Activated CD4-positive, alpha-beta T cell treated with anti-CD3 and anti-CD28 coated beads, Interleukin-2, amount 10 ng/mL, durations not matched to agents 24 days and 14 days (primary cell): ENCODE measurements around the gene PTTG1IP. TPM values are rescaled to one million over a fixed set of nuclear protein-coding genes. Genes with fewer than 3 reads are reported as not detected.

Experiments
- DNase-seq: peaks from one replicate; pipeline ENCODE4 v3.0.0; 2022
- H3K27ac Mint-ChIP-seq: one replicate; pipeline ENCODE4 v1.8.0; 2022; ENCODE audit warnings: mild to moderate bottlenecking, mixed read lengths
- H3K27me3 Mint-ChIP-seq: one replicate; pipeline ENCODE4 v1.8.0; 2022; ENCODE audit warnings: mixed read lengths
- H3K36me3 Mint-ChIP-seq: one replicate; pipeline ENCODE4 v1.8.0; 2022; ENCODE audit warnings: low read depth, mild to moderate bottlenecking, mixed read lengths
- H3K4me1 Mint-ChIP-seq: one replicate; pipeline ENCODE4 v1.8.0; 2021; ENCODE audit warnings: mixed read lengths
- H3K4me3 Mint-ChIP-seq: one replicate; pipeline ENCODE4 v1.8.0; 2022; ENCODE audit warnings: mild to moderate bottlenecking, moderate library complexity, mixed read lengths
- H3K9me3 Mint-ChIP-seq: one replicate; pipeline ENCODE4 v1.8.0; 2021; ENCODE audit warnings: mixed read lengths
- intact Hi-C: fragments of 100-400 bp; cut with micrococcal nuclease; formaldehyde crosslinking; loops from one replicate; pipeline ENCODE4 v1.15.1; 2023
- total RNA-seq: library from RNA; stranded (reverse); gene quantifications from 2 replicates; pipeline ENCODE4 v1.2.3, GENCODE V29; 2022

PTTG1IP gene, protein sequence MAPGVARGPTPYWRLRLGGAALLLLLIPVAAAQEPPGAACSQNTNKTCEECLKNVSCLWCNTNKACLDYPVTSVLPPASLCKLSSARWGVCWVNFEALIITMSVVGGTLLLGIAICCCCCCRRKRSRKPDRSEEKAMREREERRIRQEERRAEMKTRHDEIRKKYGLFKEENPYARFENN
- total RNA-seq = 44.2 and 46.5 TPM in 2 replicates

DNA sequence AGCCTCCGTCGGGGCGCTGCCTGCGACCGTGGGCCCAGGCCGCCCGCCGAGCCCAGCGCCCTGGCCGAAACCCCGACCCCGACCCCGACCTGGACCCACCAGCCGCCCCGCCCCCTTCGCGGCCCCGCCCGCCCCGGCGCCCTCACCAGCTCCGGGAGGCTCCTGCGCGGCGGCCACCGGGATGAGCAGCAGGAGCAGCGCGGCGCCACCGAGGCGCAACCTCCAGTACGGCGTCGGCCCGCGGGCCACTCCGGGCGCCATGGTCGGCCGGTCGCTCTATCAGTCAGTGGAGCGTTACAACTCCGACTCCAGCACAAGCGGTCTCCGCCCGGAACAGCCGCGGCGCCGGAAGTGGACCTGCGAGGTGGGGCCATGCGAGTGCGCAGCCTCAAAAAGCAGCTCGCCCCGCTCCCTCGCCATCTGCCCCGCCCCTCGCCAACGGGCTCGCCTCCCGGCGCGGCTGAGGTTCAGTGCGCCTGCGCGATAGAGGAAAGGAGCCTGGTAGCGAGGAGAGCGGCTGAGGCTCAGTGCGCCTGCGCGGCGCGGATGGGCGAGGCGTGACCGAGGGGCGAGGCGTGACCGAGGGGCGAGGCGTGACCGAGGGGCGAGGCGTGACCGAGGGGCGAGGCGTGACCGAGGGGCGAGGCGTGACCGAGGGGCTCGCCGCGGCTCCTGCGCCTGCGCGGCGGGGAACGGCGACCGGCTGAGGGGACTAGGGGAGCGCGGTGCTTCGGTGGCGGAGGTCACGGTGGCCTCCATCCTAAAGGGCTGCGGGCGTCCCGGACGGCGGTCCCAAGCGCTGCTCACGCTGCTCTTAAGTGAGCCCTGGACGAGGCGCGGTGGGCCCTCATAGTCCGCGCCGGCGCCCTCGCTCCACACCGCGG, at the start of gene PTTG1IP:
PTTG1IP (minus strand) TSS at position 335 of the 884 bp plus-strand sequence; CDS start at position 261, 74 bp downstream.
- Mint-ChIP-seq H3K27me3 (no peaks in the 10 kb centered on the region), H3K9me3 (no peaks in the 10 kb centered on the region), H3K36me3 (peaks cover 8% of the 10 kb centered on the region), H3K27ac (peak within 1 kb of the TSS; percentile 93), H3K4me1 (peaks cover 52% of the 10 kb centered on the region), H3K4me3 (peak within 1 kb of the TSS; percentile 97)
- peak; percentile 100 for DNase-seq
- intact Hi-C loops = loop anchor here (1.0 to 2.0 kb wide), 6 partner anchors 27 to 535 kb away; partner anchors contain the start of gene CFAP410

DNA sequence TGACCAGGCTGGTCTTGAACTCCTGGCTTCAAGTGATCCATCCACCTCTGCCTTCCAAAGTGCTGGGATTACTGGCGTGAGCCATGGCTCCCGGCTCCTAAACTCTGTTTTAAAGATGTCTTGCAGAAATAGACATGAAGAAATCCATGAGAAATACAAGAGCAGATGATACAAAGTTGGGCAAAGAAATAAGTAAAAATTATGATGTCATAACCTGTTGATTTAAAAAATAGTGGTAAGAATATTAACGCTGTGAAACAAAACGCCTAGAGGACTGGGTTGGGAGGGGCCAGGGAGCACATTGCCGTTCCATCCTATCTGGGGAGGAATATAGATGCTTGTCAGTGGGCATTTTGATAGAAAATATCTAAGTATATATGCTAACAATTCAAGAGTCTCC, 48.4 kb upstream of the PTTG1IP start:
- Mint-ChIP-seq H3K36me3 (peaks cover 25% of the 10 kb centered on the region), H3K4me1 (peaks cover 66% of the 10 kb centered on the region)
- intact Hi-C loops = loop anchor here (10.0 kb wide), 1 partner anchor 267 kb away; the partner anchor contains the start of genes KRTAP12-3 and KRTAP12-4

DNA sequence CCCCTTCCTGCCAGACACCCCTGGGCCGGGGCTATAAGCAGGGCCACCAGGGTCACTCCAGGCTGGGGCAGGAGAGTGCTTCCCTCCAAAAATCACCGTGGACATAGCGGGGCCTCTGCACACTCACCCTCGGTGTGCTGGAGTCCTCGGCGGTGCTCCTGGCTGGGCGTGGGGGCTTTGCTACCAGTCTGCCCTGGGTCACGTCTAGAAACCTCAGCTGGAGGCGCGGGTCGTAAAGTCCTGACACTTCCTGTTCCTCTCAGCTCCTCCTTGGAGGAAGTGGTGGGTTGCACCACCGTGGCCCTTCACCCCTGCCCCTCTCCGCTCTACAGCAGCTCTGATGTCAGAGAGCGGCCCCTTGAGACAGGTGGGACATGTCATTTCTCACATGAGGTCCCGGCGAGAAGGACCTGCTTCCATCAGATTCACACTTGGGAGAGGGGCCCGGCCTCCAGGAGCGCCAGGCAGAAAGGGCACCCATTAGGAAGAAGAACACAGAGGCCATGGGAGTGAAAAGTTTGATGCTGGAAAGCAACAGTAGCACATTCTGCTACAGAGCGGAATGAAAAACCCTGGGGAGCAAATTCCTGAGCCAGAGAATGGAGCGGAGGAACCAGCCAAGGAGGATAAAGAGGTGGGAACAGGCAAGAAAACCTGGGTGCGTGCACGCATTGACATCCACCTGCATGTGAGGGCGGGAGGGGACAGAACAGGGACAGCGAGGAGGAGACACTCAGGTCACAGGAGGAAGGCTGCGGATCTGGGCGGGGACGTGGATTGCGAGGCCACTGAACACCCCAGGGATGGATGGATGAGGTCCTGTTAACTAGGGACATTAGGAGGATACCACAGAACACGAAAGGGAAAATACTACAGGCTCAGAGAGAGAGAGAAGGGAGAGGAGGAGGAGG, 47.5 kb upstream of the PTTG1IP start, which contains the start of gene ITGB2:
ITGB2 (minus strand) TSS at position 206 of the 911 bp plus-strand sequence. CDS start 10,117 bp downstream, outside the sequence.
- peak within 1 kb of the TSS; percentile 90 for H3K27ac Mint-ChIP-seq
- H3K36me3 Mint-ChIP-seq = peaks cover 29% of the 10 kb centered on the region
- peak within 1 kb of the TSS; percentile 94 for H3K4me3 Mint-ChIP-seq
- H3K4me1 Mint-ChIP-seq = peaks cover 65% of the 10 kb centered on the region
- H3K9me3 Mint-ChIP-seq = no peaks in the 10 kb centered on the region
- intact Hi-C loops = loop anchor here (10.0 kb wide), 1 partner anchor 266 kb away; the partner anchor contains the start of genes KRTAP12-3 and KRTAP12-4
- DNase-seq = peak; percentile 89
- no peaks in the 10 kb centered on the region for H3K27me3 Mint-ChIP-seq

More for the DNA sequence above, 48.4 kb upstream of the PTTG1IP start:
- peak overlapping the region; percentile 73 for H3K27ac Mint-ChIP-seq
- peak overlapping the region; percentile 94 for H3K4me3 Mint-ChIP-seq
- H3K9me3 Mint-ChIP-seq = no peaks in the 10 kb centered on the region
- DNase-seq = no peak
- no peaks in the 10 kb centered on the region for H3K27me3 Mint-ChIP-seq

DNA sequence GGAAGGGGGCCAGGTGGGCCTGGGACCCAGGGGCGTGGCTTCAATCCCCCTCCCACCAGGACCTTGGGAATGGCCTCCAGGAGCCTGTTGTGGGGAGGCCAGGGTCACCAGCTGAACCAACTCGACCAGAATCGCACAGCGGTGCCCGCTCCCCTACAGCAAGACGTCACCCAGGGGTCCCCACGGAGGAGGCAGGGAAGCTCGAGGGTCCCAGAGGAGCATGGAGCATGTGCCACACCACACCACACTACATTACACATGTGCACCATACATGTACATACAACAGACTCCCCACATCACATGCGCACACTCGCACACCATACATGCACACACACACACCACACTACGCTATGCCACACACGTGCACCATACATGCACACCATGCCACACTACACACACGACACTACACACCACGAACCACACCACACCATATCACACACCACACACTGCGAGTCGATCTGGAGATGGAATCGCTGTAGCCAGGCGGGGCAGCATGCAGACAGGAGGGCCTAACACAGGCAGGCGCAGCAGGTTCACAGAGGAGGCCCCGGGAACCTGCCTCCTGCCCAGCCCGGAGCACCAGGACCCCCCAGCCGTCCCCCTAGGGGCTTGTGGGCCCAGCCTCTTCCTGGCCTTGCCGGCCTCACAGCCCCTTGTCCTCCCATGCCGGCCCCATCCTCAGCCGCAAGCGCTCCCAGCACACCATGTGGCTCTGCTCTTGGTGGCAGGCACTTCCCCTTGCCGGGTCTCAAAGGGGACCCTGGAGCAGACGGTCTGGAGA, 46.6 kb upstream of the PTTG1IP start:
- Mint-ChIP-seq H3K9me3 (no peaks in the 10 kb centered on the region), H3K4me3 (peak overlapping the region; percentile 94), H3K4me1 (peaks cover 67% of the 10 kb centered on the region), H3K27me3 (no peaks in the 10 kb centered on the region), H3K27ac (peak overlapping the region; percentile 90), H3K36me3 (peaks cover 34% of the 10 kb centered on the region)
- intact Hi-C loops = loop anchor here (1.0 to 10.0 kb wide), 2 partner anchors 7 to 265 kb away; partner anchors contain the start of genes KRTAP12-3 and KRTAP12-4
- peak; percentile 73 for DNase-seq

DNA sequence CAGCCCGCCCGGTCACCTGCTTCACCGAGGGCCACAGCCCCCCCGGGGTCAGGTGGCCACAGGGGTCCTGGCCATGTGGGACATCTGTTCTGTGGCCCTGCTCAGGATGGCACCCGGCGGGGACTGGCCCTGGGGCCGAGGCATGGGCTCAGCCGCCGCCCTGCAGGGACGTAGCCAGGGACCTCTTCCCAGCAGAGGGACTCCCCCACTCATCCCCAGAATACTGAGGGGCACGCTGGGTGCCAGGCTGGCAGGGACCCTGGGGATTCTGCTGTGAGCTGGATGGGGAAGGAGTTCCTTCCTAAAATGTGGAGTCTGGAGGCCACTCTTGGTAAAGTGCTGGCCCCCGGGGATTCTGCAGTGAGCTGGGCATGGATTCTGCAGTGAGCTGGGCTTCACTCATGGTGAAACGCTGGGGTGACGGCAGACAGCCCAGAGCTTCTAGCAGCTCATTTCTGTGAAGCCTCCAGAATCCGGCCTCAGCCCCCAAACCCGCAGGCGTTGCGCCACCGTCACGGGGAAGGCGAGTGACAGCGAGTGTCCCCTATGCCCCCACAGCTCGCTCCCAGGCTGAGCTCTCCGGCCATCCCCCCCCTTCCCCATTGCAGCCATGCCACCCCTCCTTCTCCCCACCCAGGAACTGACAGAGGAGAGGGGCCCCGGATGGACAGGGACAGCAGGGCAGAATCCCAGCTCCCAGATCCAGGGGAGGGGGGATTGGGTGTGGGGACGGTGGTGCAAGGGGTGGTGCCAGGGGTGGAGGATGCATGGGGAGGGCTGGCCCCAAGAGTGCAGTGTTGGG, 45.8 kb upstream of the PTTG1IP start:
- H3K27me3 Mint-ChIP-seq = no peaks in the 10 kb centered on the region
- H3K4me3 Mint-ChIP-seq = peak overlapping the region; percentile 94
- H3K36me3 Mint-ChIP-seq = peaks cover 35% of the 10 kb centered on the region
- peak overlapping the region; percentile 69 for H3K27ac Mint-ChIP-seq
- no peaks in the 10 kb centered on the region for H3K9me3 Mint-ChIP-seq
- peak; percentile 74 for DNase-seq
- intact Hi-C loops = loop anchor here (1.0 kb wide), 1 partner anchor 8 kb away; no protein-coding TSS in a partner anchor
- peaks cover 66% of the 10 kb centered on the region for H3K4me1 Mint-ChIP-seq

DNA sequence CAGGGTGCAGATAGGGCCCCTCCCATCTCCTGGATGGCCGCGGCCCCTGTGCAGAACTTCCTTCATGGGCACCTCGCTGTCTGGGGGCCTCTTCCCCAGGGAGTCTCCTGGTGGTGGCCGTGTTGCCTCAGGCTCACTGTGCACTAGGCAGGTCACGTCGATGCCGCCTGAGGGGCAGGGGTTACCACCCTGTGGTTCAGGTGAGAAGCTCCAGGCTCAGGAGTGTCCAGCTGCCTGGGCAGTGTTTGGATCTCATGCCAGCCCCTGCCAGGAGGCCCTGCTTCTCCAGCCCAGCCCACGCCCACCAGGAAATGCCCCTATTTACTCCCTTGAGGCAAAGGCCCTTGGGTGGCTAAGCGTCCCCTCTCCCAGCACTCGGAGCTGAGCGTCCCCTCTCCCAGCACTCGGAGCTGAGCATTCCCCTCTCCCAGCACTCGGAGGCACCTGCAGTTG, 45.1 kb upstream of the PTTG1IP start:
- Mint-ChIP-seq H3K9me3 (no peaks in the 10 kb centered on the region), H3K4me1 (peaks cover 65% of the 10 kb centered on the region), H3K36me3 (peaks cover 38% of the 10 kb centered on the region), H3K4me3 (peak overlapping the region; percentile 94), H3K27ac (peak overlapping the region; percentile 84), H3K27me3 (no peaks in the 10 kb centered on the region)
- DNase-seq = no peak
- intact Hi-C loops = loop anchor here (1.0 kb wide), 1 partner anchor 9 kb away; no protein-coding TSS in a partner anchor

DNA sequence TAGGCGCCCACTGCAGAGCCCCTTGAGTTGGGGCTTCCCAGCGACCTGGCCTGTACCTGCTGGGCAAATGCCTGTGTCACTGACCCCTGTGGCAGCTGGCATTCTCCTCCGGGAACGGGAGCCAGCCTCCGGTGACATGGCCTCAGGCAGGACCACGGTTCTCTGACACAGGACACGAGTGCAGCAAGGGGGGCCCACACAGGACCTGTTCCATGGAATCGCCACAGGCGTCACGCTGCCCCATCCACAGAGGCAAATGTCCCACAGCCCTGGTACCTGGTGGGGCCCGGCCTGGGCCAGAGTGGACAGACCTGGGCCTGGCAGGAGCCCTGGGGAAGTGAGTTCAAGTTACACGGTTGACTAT, 44.6 kb upstream of the PTTG1IP start:
- Mint-ChIP-seq H3K4me1 (peaks cover 66% of the 10 kb centered on the region), H3K36me3 (peaks cover 36% of the 10 kb centered on the region)

DNA sequence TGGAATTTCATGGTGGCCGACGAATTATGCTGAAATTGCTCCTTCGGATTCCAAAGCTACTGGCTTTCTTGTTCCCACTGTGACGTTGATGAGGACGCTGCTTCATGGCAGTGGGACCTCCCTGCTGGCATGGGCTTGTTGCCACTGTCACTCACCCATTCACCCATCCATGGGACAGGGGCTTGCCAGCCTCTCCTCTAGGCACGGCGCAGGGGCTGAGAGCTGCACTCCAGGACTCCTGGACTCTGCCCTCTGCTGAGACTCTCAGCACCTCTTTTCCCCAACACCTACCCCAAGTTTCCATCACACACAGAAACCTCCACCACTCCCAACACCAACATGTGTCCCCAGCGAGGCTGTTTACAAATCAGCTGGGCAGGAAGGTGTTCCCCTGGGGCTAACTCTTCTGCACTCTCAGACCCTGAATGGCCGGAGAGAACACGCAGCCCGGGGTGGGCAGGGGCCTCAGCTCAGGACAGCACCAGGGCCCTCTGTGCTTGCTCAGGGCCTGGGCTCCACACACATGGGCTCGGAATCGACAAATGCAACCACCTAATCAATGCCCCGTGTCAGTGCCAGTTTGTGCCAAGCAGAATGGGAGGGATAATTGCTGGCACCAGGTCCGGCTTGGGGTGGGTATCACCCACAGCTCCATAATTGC, 44.1 kb upstream of the PTTG1IP start:
- intact Hi-C loops = no loop called here
- Mint-ChIP-seq H3K9me3 (no peaks in the 10 kb centered on the region), H3K27me3 (no peaks in the 10 kb centered on the region), H3K4me1 (peaks cover 63% of the 10 kb centered on the region), H3K36me3 (peaks cover 33% of the 10 kb centered on the region), H3K27ac (peak overlapping the region; percentile 7), H3K4me3 (peak overlapping the region; percentile 94)
- DNase-seq = no peak

More for the DNA sequence above, 44.6 kb upstream of the PTTG1IP start:
- intact Hi-C loops = no loop called here
- H3K4me3 Mint-ChIP-seq = peak overlapping the region; percentile 94
- DNase-seq = no peak
- peak overlapping the region; percentile 84 for H3K27ac Mint-ChIP-seq
- H3K9me3 Mint-ChIP-seq = no peaks in the 10 kb centered on the region
- no peaks in the 10 kb centered on the region for H3K27me3 Mint-ChIP-seq

DNA sequence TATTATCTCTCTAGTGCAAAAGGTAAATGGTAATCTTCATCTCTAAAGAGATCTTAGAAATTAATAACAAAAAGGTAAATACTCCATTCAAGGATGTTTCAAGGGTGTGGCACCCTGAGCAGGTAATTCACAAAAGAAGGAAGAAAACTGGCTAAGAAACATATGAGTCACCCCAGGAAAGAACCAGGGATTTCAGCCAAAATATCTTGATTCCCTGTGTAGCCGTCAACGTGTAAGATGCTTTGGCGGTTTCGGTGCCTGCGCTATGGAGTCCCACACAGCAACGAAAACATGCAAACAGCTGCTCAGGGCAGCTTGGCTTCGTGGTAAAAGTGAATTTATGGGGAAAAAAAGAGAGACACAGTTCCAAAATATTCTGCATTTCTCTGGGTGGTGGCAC, 43.5 kb upstream of the PTTG1IP start:
- Mint-ChIP-seq H3K27me3 (no peaks in the 10 kb centered on the region), H3K4me1 (peaks cover 63% of the 10 kb centered on the region), H3K4me3 (peak overlapping the region; percentile 94), H3K36me3 (peaks cover 33% of the 10 kb centered on the region), H3K9me3 (no peaks in the 10 kb centered on the region), H3K27ac (peak overlapping the region; percentile 52)
- DNase-seq = no peak
- intact Hi-C loops = no loop called here

DNA sequence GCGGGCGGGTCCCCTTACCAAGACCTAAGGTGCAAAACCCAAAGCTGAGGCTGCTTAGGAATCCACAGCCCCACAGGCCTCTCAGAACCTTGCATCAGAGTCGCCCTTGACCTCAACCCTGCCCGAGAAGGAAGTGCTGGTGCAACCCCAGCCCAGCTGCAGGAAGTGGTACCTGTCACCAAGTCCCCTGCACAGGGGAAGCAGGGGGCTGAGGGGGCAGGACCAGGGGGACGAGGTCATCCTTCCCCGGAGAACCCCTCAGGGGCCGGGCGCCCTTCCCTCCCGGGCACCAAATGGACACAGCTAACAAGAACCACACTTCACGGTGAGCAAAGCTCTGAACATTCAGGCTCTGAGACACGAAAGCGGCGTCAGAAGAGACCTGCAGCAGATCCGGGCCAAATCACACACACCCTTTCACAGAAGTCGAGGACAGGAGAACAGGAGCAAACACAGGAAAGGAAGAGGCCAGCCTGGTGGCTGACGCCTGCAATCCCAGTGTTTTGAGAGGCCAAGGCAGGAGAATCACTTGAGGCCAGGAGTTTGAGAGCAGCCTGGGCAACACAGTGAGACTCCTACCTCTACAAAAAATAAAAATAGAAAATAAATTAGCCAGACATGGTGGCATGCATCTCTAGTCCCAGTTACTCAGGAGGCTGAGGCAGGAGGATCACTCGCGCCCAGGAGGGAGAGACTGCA, 40.8 kb upstream of the PTTG1IP start:
- DNase-seq = peak; percentile 91
- peak overlapping the region; percentile 89 for H3K27ac Mint-ChIP-seq
- no peaks in the 10 kb centered on the region for H3K9me3 Mint-ChIP-seq
- H3K36me3 Mint-ChIP-seq = peaks cover 36% of the 10 kb centered on the region
- intact Hi-C loops = loop anchor here (2.0 kb wide), 1 partner anchor 40 kb away; no protein-coding TSS in a partner anchor
- H3K4me3 Mint-ChIP-seq = peak overlapping the region; percentile 94
- H3K27me3 Mint-ChIP-seq = no peaks in the 10 kb centered on the region
- peaks cover 67% of the 10 kb centered on the region for H3K4me1 Mint-ChIP-seq
